ENCODE measurements around the gene FAM174B. TPM values are rescaled to one million over a fixed set of nuclear protein-coding genes. Genes with fewer than 3 reads are reported as not detected.

FAM174B gene
- polyA plus RNA-seq, 1 donor from 2014 or later, result 20.1 TPM

DNA sequence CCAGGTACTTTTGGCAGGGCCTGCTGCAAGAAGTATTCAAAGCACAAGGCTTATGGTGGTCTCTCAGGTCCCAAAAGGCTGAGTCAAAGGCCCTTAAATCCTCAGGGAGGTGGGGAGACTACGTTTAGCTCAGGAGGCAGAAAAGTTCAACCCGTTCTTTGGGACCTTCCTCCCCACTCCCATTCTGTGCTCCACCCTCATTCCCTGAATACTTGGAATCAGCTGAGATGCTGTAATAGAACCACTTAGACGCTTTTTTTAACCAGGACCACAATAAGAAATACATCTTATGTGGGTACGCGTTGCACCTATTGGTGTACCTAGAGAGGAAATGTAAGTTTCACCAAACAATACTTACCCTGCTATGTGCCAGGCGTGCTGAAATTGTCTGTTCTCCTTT lies 58.0 kb downstream of the FAM174B start:
- H3K9me3 ChIP-seq (ENCODE audit: low read length), result no peaks in the 10 kb centered on the region
- no peaks in the 10 kb centered on the region for H3K27me3 ChIP-seq (ENCODE audit: insufficient read depth, low read depth, low read length)
- TF ChIP-seq MXI1 (conservative IDR thresholded peaks at IDR 0.05; ENCODE audit: poor library complexity, severe bottlenecking) (no peak), POLR2AphosphoS5 (IDR thresholded peaks at IDR 0.05) (no peak), SMC3 (conservative IDR thresholded peaks at IDR 0.05; ENCODE audit: poor library complexity) (no peak), EP300 (conservative IDR thresholded peaks at IDR 0.05; ENCODE audit: poor library complexity, severe bottlenecking) (no peak), RAD21 (conservative IDR thresholded peaks at IDR 0.05) (no peak), TAF1 (IDR thresholded peaks at IDR 0.05; ENCODE audit: low read depth) (no peak), EZH2 (IDR thresholded peaks at IDR 0.05; ENCODE audit: borderline replicate concordance, insufficient read depth, low read length, poor library complexity, severe bottlenecking) (no peak)
- TF ChIP-seq, protein P1, sequence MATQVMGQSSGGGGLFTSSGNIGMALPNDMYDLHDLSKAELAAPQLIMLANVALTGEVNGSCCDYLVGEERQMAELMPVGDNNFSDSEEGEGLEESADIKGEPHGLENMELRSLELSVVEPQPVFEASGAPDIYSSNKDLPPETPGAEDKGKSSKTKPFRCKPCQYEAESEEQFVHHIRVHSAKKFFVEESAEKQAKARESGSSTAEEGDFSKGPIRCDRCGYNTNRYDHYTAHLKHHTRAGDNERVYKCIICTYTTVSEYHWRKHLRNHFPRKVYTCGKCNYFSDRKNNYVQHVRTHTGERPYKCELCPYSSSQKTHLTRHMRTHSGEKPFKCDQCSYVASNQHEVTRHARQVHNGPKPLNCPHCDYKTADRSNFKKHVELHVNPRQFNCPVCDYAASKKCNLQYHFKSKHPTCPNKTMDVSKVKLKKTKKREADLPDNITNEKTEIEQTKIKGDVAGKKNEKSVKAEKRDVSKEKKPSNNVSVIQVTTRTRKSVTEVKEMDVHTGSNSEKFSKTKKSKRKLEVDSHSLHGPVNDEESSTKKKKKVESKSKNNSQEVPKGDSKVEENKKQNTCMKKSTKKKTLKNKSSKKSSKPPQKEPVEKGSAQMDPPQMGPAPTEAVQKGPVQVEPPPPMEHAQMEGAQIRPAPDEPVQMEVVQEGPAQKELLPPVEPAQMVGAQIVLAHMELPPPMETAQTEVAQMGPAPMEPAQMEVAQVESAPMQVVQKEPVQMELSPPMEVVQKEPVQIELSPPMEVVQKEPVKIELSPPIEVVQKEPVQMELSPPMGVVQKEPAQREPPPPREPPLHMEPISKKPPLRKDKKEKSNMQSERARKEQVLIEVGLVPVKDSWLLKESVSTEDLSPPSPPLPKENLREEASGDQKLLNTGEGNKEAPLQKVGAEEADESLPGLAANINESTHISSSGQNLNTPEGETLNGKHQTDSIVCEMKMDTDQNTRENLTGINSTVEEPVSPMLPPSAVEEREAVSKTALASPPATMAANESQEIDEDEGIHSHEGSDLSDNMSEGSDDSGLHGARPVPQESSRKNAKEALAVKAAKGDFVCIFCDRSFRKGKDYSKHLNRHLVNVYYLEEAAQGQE (IDR thresholded peaks at IDR 0.05; ENCODE audit: borderline replicate concordance), result no peak
- TF ChIP-seq, protein P2, sequence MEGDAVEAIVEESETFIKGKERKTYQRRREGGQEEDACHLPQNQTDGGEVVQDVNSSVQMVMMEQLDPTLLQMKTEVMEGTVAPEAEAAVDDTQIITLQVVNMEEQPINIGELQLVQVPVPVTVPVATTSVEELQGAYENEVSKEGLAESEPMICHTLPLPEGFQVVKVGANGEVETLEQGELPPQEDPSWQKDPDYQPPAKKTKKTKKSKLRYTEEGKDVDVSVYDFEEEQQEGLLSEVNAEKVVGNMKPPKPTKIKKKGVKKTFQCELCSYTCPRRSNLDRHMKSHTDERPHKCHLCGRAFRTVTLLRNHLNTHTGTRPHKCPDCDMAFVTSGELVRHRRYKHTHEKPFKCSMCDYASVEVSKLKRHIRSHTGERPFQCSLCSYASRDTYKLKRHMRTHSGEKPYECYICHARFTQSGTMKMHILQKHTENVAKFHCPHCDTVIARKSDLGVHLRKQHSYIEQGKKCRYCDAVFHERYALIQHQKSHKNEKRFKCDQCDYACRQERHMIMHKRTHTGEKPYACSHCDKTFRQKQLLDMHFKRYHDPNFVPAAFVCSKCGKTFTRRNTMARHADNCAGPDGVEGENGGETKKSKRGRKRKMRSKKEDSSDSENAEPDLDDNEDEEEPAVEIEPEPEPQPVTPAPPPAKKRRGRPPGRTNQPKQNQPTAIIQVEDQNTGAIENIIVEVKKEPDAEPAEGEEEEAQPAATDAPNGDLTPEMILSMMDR (IDR thresholded peaks at IDR 0.05; ENCODE audit: poor library complexity, severe bottlenecking), result no peak
- no peak overlapping the region for H3K4me2 ChIP-seq (ENCODE audit: low read length)
- no peaks in the 10 kb centered on the region for H4K20me1 ChIP-seq (ENCODE audit: insufficient read depth)
- H3K9me2 ChIP-seq (ENCODE audit: insufficient read depth, low read length), result no peaks in the 10 kb centered on the region
- H3K79me2 ChIP-seq (replicated peaks; ENCODE audit: insufficient read depth, low read length), result no peaks in the 10 kb centered on the region
- no peak overlapping the region for H3K27ac ChIP-seq (ENCODE audit: low read length)
- no peaks in the 10 kb centered on the region for H3K36me3 ChIP-seq (ENCODE audit: insufficient read depth, low read length)
- H2AFZ ChIP-seq (ENCODE audit: low read depth, low read length), result no peak overlapping the region
- no peaks in the 10 kb centered on the region for H3F3A ChIP-seq (ENCODE audit: insufficient read depth, low read length, poor library complexity, severe bottlenecking)
- no peak overlapping the region for H3K4me3 ChIP-seq (ENCODE audit: low read length)
- H3K9ac ChIP-seq (ENCODE audit: low read length), result no peak overlapping the region

DNA sequence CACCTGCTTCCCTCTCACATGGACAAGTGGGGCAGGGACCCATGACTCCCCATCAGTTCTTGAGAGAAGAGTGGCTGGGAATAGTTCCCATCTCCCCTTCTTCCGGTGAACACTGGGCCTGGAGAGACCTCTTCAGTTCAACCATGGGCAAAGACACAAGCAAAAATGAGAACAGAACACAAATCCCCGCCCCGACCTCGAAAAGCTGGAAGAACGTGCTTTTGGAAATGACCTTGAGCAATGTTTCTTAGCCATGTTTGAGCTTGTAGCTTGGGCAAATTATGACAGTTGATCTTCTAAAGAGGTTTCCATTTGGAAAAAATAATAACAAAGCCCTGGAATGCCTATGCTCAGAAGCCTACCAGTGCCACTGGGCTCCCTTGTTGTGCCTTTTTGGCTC lies 59.0 kb downstream of the FAM174B start:
- Histone ChIP-seq H4K20me1 (ENCODE audit: insufficient read depth) (no peaks in the 10 kb centered on the region), H3K4me2 (ENCODE audit: low read length) (no peak overlapping the region), H3K9me2 (ENCODE audit: insufficient read depth, low read length) (no peaks in the 10 kb centered on the region), H3K9ac (ENCODE audit: low read length) (no peak overlapping the region), H3K9me3 (ENCODE audit: low read length) (no peaks in the 10 kb centered on the region), H3F3A (ENCODE audit: insufficient read depth, low read length, poor library complexity, severe bottlenecking) (no peaks in the 10 kb centered on the region), H3K4me3 (ENCODE audit: low read length) (no peak overlapping the region), H3K79me2 (replicated peaks; ENCODE audit: insufficient read depth, low read length) (no peaks in the 10 kb centered on the region), H3K27ac (ENCODE audit: low read length) (no peak overlapping the region), H3K27me3 (ENCODE audit: insufficient read depth, low read depth, low read length) (no peaks in the 10 kb centered on the region), H3K36me3 (ENCODE audit: insufficient read depth, low read length) (no peaks in the 10 kb centered on the region), H2AFZ (ENCODE audit: low read depth, low read length) (no peak overlapping the region)
- TF ChIP-seq RAD21 (conservative IDR thresholded peaks at IDR 0.05) (no peak), POLR2AphosphoS5 (IDR thresholded peaks at IDR 0.05) (no peak), TAF1 (IDR thresholded peaks at IDR 0.05; ENCODE audit: low read depth) (no peak), MXI1 (conservative IDR thresholded peaks at IDR 0.05; ENCODE audit: poor library complexity, severe bottlenecking) (no peak), SMC3 (conservative IDR thresholded peaks at IDR 0.05; ENCODE audit: poor library complexity) (no peak), EP300 (conservative IDR thresholded peaks at IDR 0.05; ENCODE audit: poor library complexity, severe bottlenecking) (no peak), EZH2 (IDR thresholded peaks at IDR 0.05; ENCODE audit: borderline replicate concordance, insufficient read depth, low read length, poor library complexity, severe bottlenecking) (no peak)
- TF ChIP-seq, protein P2 (IDR thresholded peaks at IDR 0.05; ENCODE audit: poor library complexity, severe bottlenecking), result no peak
- TF ChIP-seq, protein P1 (IDR thresholded peaks at IDR 0.05; ENCODE audit: borderline replicate concordance), result no peak
